Stomach smooth muscle (tissue), 2 donors: ENCODE results near the gene CFAP299.

Experiments used
- H3K27ac ChIP-seq: one replicate; pipeline ENCODE4 v1.7.0; 2013; ENCODE audit warnings: mild to moderate bottlenecking, low read length, inconsistent platforms
- H3K27me3 ChIP-seq, 2 donors: one replicate each; pipeline ENCODE4 v1.7.0; 2013; ENCODE audit warnings: low read length in 2 of 2; ENCODE audit not compliant: insufficient read depth in 2 of 2, control insufficient read depth in 1 of 2
- H3K36me3 ChIP-seq, 2 donors: one replicate each; pipeline ENCODE4 v1.7.0; 2013; ENCODE audit warnings: low read length in 2 of 2; ENCODE audit not compliant: control insufficient read depth in 2 of 2, insufficient read depth in 2 of 2
- H3K4me1 ChIP-seq: one replicate; pipeline ENCODE4 v1.7.0; 2013; ENCODE audit warnings: low read length; ENCODE audit not compliant: control insufficient read depth, insufficient read depth
- H3K4me3 ChIP-seq, 2 donors: one replicate each; pipeline ENCODE4 v1.7.0; 2013; ENCODE audit warnings: low read length in 2 of 2
- H3K9ac ChIP-seq, 2 donors: one replicate each; pipeline ENCODE4 v1.7.0; 2013; ENCODE audit warnings: low read length in 2 of 2, mild to moderate bottlenecking in 1 of 2
- H3K9me3 ChIP-seq, 2 donors: one replicate each; pipeline ENCODE4 v1.7.0; 2013; ENCODE audit warnings: low read length in 2 of 2; ENCODE audit not compliant: control insufficient read depth in 2 of 2
- donor health status: healthy.
- donor health status: Pancreatic carcinoma.

CFAP299 gene

GRCh38 chr4:80592950-80593349 is 257.4 kb downstream of the CFAP299 start:
- H3K36me3 ChIP-seq, result no peaks in the 10 kb centered on the region
- H3K27me3 ChIP-seq, result no peaks in the 10 kb centered on the region
- H3K4me3 ChIP-seq, result no peak overlapping the region
- no peaks in the 10 kb centered on the region for H3K9me3 ChIP-seq
- no peak overlapping the region for H3K27ac ChIP-seq
- no peak overlapping the region for H3K9ac ChIP-seq
- H3K4me1 ChIP-seq, result no peaks in the 10 kb centered on the region

GRCh38 chr4:80594701-80595100 is 259.2 kb downstream of the CFAP299 start:
- Histone ChIP-seq H3K4me1 (no peaks in the 10 kb centered on the region), H3K9me3 (no peaks in the 10 kb centered on the region), H3K4me3 (no peak overlapping the region), H3K27me3 (no peaks in the 10 kb centered on the region), H3K27ac (no peak overlapping the region), H3K36me3 (no peaks in the 10 kb centered on the region), H3K9ac (no peak overlapping the region)

DNA sequence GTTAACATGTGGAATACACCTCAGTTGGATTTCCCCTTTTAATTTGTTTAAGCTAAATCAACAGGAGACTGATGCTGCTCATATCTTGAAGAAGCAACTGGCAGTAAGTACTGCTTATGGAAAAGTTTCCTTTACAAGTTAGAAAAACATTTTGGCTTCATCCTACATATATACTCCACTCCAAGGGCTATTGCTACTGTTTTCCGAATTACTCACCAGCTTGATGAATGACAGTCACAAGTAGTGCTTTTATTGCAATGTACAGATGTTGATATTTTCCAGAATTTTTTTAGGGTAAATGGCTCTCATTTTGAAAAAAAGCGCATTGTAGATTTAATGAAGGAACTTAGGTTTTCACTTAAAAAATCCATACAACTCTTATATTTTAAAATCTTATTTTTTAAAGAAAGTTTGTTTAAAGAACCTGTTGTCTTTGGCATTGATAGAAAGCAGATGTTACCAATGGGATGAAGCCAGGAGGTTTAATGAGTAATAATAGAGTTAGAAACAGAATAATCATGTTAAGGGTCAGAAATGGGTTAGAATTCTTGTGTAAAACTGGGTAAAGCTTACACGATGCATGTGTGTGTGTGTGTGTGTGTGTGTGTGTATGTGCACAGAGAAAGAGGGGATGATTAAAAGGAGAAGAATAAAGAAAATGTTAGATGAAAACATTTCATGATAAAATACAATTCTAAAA is 272.9 kb downstream of the CFAP299 start:
- H3K9me3 ChIP-seq, result no peaks in the 10 kb centered on the region

DNA sequence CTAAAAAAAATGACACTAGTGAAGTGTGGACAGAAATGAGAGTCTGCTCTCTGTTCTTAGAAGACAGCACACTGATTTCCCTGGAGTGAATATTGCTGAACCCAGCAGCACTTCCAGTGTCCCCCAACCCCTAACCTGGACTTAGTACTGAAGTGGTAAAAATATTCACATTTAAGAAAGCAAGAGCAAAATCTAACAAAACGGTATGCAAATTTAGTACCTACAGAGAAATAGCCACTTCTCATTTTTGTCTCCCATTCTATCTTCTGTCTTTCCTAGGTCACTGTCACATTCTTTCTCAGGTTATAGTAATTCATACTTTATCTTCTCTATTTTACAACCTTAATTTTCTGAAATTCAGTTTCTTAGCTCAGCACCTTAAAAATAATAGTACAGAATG is 274.7 kb downstream of the CFAP299 start:
- Histone ChIP-seq H3K9me3 (no peaks in the 10 kb centered on the region), H3K4me3 (no peak overlapping the region), H3K36me3 (no peaks in the 10 kb centered on the region), H3K9ac (no peak overlapping the region), H3K27ac (no peak overlapping the region), H3K27me3 (no peaks in the 10 kb centered on the region), H3K4me1 (no peaks in the 10 kb centered on the region)

More for the DNA sequence above, 272.9 kb downstream of the CFAP299 start:
- Histone ChIP-seq H3K27me3 (no peaks in the 10 kb centered on the region), H3K4me3 (no peak overlapping the region), H3K27ac (no peak overlapping the region), H3K9ac (no peak overlapping the region), H3K36me3 (no peaks in the 10 kb centered on the region), H3K4me1 (no peaks in the 10 kb centered on the region)

DNA sequence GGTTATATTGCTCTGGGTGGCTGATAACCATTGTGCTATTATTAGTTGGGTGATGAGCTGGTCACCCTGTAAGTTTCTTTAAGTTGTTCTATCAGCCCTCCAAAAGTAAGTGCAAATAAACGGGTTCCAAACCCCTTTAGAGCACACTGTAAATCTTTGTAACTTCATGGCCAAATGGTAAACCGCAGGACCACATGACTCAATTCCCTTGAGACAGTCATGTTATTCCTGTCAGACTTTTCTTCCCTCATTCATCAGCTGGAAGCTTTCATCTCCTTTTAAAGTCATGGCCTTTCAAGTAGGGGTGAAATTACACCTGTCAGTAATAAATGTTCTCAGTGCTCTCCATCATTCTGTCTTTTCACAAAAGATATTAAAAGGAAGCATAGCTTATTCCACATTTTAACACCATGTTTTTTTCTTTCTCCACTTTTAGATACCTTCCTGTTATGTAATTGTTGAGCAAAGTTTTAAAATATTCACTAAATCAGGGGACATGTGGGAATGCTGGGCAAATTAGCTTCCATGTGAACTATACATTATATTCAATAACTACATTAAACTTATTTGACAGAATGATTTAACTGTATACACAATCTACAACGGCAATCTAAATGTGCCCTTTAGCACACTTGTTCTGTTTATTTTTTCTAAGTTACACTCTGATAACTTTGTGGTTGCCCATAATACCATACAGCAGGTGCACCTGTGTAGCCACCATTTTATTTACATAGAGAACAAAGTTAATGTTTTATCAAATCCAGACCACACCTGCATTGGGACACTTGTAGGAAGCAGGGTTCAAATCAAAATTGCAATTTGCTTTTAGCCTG is 275.5 kb downstream of the CFAP299 start:
- no peak overlapping the region for H3K4me3 ChIP-seq
- no peak overlapping the region for H3K27ac ChIP-seq
- H3K9me3 ChIP-seq, result no peaks in the 10 kb centered on the region
- H3K27me3 ChIP-seq, result no peaks in the 10 kb centered on the region
- no peaks in the 10 kb centered on the region for H3K36me3 ChIP-seq
- H3K9ac ChIP-seq, result no peak overlapping the region
- no peaks in the 10 kb centered on the region for H3K4me1 ChIP-seq

- no peaks in the 10 kb centered on the region for H3K36me3 ChIP-seq
- no peaks in the 10 kb centered on the region for H3K4me1 ChIP-seq
- no peak overlapping the region for H3K27ac ChIP-seq
- H3K9ac ChIP-seq, result no peak overlapping the region
- no peak overlapping the region for H3K4me3 ChIP-seq
- H3K27me3 ChIP-seq, result no peaks in the 10 kb centered on the region
- H3K9me3 ChIP-seq, result no peaks in the 10 kb centered on the region
These were observed 276.1 kb downstream of the CFAP299 start for GRCh38 chr4:80611678-80611979.

GRCh38 chr4:80613470-80613869 is 277.9 kb downstream of the CFAP299 start:
- H3K4me3 ChIP-seq, result no peak overlapping the region
- no peaks in the 10 kb centered on the region for H3K36me3 ChIP-seq
- no peaks in the 10 kb centered on the region for H3K27me3 ChIP-seq
- H3K9ac ChIP-seq, result no peak overlapping the region
- no peaks in the 10 kb centered on the region for H3K4me1 ChIP-seq
- H3K27ac ChIP-seq, result no peak overlapping the region
- H3K9me3 ChIP-seq, result no peaks in the 10 kb centered on the region

DNA sequence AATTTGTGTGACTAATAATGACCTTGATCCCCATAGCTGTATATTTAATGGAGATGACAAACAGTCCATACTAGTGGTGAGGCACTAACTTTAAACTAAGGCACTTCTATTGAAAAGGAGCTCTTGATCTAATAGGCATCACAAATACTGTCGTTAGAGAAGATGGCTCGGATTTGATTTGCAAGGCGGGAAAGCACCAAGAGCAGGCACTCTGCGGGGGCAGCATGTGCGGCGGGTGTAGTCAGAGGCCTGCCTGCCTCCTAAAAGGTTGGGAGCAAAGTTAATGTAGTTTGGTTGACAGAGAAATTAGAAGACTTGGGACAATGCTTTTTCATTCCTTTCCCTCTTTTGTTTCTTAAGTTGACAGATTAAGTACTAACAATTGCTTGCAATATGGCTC is 278.8 kb downstream of the CFAP299 start:
- Histone ChIP-seq H3K4me1 (no peaks in the 10 kb centered on the region), H3K36me3 (no peaks in the 10 kb centered on the region), H3K9me3 (no peaks in the 10 kb centered on the region), H3K9ac (no peak overlapping the region), H3K27ac (no peak overlapping the region), H3K4me3 (no peak overlapping the region), H3K27me3 (no peaks in the 10 kb centered on the region)

DNA sequence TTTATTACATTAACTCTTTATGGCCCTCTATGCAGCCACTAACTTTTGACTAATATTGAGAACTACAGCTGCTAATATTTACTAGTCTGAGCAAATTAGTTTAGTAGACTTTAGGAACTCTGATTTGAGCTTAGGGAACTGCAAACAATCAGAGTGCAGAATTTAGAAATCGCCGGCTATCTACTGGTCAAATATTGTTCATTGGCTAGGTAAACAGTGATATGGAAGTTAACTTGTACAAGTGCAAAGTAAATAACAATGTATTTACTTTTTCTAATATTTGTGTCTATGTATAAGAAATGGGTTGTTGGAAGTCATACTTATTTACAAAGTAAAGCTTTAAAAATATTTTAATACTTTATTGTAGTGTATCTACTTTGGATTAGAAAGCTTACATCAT is 279.6 kb downstream of the CFAP299 start:
- Histone ChIP-seq H3K4me1 (no peaks in the 10 kb centered on the region), H3K27ac (no peak overlapping the region), H3K27me3 (no peaks in the 10 kb centered on the region), H3K4me3 (no peak overlapping the region), H3K36me3 (no peaks in the 10 kb centered on the region), H3K9me3 (no peaks in the 10 kb centered on the region), H3K9ac (no peak overlapping the region)

- Histone ChIP-seq H3K9ac (no peak overlapping the region), H3K4me1 (no peaks in the 10 kb centered on the region), H3K4me3 (no peak overlapping the region), H3K27ac (no peak overlapping the region), H3K27me3 (no peaks in the 10 kb centered on the region), H3K9me3 (peaks cover 0 to 6% of the 10 kb centered on the region in 2 donors), H3K36me3 (no peaks in the 10 kb centered on the region)
These were observed 283.6 kb downstream of the CFAP299 start for GRCh38 chr4:80619070-80619674.

- no peaks in the 10 kb centered on the region for H3K27me3 ChIP-seq
- H3K9me3 ChIP-seq, result no peaks in the 10 kb centered on the region
- no peaks in the 10 kb centered on the region for H3K4me1 ChIP-seq
- H3K4me3 ChIP-seq, result no peak overlapping the region
- H3K9ac ChIP-seq, result no peak overlapping the region
- no peaks in the 10 kb centered on the region for H3K36me3 ChIP-seq
- H3K27ac ChIP-seq, result no peak overlapping the region
These were observed 296.3 kb downstream of the CFAP299 start for GRCh38 chr4:80631861-80632260.
